Effector memory CD4-positive, alpha-beta T cell (primary cell): ENCODE data around the gene RIC1.

Source experiments
- DNase-seq, 3 donors: peaks; one replicate each; pipeline ENCODE4 v3.0.0-alpha.2; 2020
- H3K27ac ChIP-seq: 2 replicates; pipeline ENCODE4 v1.7.0; 2013; ENCODE audit warnings: mild to moderate bottlenecking, low read length, moderate library complexity; ENCODE audit not compliant: insufficient read depth, poor library complexity, severe bottlenecking
- H3K27me3 ChIP-seq: replicated peaks from 2 replicates; pipeline ENCODE4 v1.7.0; 2013; ENCODE audit warnings: mild to moderate bottlenecking, low read length; ENCODE audit not compliant: insufficient read depth, control insufficient read depth, poor library complexity, severe bottlenecking
- H3K36me3 ChIP-seq: 2 replicates; pipeline ENCODE4 v1.7.0; 2013; ENCODE audit warnings: mild to moderate bottlenecking, low read length, moderate library complexity; ENCODE audit not compliant: control insufficient read depth, insufficient read depth
- H3K4me1 ChIP-seq: 2 replicates; pipeline ENCODE4 v1.7.0; 2013; ENCODE audit warnings: low read length, mild to moderate bottlenecking; ENCODE audit not compliant: control insufficient read depth, insufficient read depth, poor library complexity, severe bottlenecking
- H3K4me3 ChIP-seq: 2 replicates; pipeline ENCODE4 v1.7.0; 2013; ENCODE audit warnings: low read length, low read depth, mild to moderate bottlenecking; ENCODE audit not compliant: insufficient read depth, poor library complexity, severe bottlenecking
- H3K9me3 ChIP-seq: 2 replicates; pipeline ENCODE4 v1.7.0; 2013; ENCODE audit warnings: mild to moderate bottlenecking, low read length, moderate library complexity; ENCODE audit not compliant: control insufficient read depth

Gene RIC1

DNA sequence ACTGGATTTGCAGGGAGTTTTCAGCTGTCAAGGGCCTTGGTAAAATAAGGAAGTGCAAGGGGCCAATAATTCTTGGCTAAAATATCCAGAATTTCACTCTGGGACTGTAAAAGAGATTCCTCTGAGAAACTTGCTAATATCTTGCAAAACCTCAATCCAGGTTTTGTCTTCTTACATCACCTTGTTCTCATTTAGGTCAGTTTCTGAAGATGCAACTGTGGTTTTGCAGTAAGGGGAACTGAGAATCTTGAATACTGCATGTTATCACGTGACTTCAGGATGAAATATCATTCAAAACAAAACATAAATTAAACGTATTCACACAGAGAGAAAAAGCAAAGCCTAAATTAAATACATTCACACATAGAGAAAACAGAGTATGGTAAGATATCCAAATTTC lies 35.0 kb upstream of the RIC1 start:
- no peaks in the 10 kb centered on the region for H3K9me3 ChIP-seq
- H3K4me1 ChIP-seq = no peaks in the 10 kb centered on the region
- no peak for DNase-seq
- no peak overlapping the region for H3K4me3 ChIP-seq
- no peak overlapping the region for H3K27ac ChIP-seq
- no peaks in the 10 kb centered on the region for H3K36me3 ChIP-seq
- H3K27me3 ChIP-seq = no peaks in the 10 kb centered on the region

DNA sequence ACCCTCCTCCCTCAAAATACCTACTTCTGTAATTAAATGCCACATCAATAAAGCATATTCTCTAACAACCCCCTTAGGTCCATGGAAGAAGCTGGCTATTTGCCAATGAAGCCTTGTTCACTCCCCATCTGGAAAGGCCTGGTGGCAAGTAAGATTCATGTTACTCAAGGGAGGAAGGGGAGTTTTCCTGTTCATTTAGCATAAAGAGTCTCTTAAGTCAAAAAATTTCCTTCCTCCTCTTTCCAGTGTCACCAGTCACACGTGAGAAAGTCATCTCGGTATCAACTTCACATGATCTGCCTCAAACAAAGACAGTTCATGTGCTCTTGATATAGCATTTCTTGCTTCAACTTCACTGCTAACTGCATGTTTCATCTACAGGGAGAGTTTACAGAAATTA lies 32.7 kb upstream of the RIC1 start:
- Histone ChIP-seq H3K9me3 (no peaks in the 10 kb centered on the region), H3K36me3 (no peaks in the 10 kb centered on the region), H3K27me3 (no peaks in the 10 kb centered on the region), H3K27ac (no peak overlapping the region), H3K4me1 (no peaks in the 10 kb centered on the region), H3K4me3 (no peak overlapping the region)
- DNase-seq = no peak

DNA sequence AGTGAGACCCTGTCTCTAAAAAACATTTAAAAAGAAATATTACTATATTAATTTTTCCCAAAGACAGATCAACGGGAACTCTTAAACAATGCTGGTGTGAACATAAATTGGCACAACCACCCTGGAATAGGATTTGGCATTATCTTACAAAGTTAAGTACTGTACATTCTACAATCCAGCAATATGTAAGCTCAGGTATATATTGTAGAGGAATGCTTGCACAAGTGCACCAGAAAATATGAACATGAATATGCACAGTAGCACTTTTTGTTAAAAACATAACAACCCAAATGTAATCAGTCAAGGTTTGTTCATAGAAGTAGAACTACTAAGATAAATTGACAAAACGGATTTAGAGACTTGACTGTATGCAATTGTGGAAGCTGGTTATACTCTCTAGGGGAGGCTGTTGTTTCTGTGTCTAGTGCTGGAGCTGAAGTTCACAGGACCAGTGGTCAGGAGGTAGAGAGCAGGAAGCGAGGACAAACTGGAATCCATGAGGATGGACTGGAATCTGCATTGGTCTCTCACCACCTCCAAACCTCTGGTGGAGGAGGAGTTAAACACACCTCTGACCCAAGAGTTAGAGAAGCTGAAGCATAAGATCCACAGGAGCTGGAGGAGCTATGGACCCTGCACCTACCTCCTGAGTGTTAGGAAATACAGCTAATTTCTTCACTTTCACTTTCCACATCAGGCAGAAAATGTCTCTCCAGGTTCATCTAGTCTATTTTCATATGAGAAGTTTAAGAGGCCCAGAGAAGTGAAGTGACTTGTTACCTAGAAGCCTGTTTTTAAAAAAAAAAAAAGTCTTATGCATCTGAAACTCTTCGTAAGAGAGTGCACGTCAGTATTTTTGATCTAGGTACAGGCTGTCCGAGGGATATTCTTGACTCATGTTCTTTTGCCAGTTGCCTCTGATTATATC lies 20.3 kb upstream of the RIC1 start:
- Histone ChIP-seq H3K27ac (no peak overlapping the region), H3K4me1 (no peaks in the 10 kb centered on the region), H3K27me3 (no peaks in the 10 kb centered on the region), H3K36me3 (no peaks in the 10 kb centered on the region), H3K9me3 (no peaks in the 10 kb centered on the region), H3K4me3 (no peak overlapping the region)
- no peak for DNase-seq

DNA sequence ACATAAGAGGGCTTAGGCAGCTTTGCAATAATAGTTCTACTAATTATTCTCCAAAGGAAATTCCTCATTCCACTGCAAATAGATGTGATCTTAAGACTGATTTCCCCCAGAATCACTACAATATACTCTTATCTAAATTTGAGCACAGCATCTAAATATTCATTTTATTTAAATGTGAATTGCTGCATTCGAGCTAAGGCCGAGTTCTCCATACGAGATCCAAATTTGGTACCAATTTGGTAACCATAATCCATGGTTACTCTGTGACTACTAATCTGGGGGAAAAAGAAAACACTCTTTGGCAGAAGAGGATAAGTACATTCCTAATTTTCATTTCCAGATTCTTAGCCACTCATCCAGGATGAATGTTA lies 19.7 kb upstream of the RIC1 start:
- DNase-seq = no peak
- Histone ChIP-seq H3K27me3 (no peaks in the 10 kb centered on the region), H3K4me1 (no peaks in the 10 kb centered on the region), H3K36me3 (no peaks in the 10 kb centered on the region), H3K27ac (no peak overlapping the region), H3K9me3 (no peaks in the 10 kb centered on the region), H3K4me3 (no peak overlapping the region)

DNA sequence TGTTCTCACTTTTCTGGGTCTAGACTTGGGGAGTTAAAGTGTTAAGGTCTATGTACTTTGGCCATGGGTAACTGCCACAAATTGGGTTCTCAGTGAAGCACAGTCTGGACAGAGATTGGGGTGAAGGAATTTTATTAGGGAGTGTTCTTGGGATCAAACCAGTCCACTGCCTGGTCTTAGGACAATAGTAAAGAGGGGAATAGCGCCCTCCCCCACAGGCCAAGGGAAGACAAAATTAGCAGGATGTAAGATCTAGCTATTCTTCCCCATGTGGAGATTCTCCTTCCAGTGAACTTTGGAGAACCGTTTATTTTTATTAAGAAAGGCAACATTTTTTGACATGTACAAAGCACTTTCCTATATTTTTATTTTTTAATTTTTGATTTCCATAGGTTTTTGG lies 18.4 kb upstream of the RIC1 start:
- no peak overlapping the region for H3K27ac ChIP-seq
- DNase-seq = no peak
- H3K27me3 ChIP-seq = no peaks in the 10 kb centered on the region
- H3K4me3 ChIP-seq = no peak overlapping the region
- no peaks in the 10 kb centered on the region for H3K4me1 ChIP-seq
- H3K36me3 ChIP-seq = no peaks in the 10 kb centered on the region
- no peaks in the 10 kb centered on the region for H3K9me3 ChIP-seq

DNA sequence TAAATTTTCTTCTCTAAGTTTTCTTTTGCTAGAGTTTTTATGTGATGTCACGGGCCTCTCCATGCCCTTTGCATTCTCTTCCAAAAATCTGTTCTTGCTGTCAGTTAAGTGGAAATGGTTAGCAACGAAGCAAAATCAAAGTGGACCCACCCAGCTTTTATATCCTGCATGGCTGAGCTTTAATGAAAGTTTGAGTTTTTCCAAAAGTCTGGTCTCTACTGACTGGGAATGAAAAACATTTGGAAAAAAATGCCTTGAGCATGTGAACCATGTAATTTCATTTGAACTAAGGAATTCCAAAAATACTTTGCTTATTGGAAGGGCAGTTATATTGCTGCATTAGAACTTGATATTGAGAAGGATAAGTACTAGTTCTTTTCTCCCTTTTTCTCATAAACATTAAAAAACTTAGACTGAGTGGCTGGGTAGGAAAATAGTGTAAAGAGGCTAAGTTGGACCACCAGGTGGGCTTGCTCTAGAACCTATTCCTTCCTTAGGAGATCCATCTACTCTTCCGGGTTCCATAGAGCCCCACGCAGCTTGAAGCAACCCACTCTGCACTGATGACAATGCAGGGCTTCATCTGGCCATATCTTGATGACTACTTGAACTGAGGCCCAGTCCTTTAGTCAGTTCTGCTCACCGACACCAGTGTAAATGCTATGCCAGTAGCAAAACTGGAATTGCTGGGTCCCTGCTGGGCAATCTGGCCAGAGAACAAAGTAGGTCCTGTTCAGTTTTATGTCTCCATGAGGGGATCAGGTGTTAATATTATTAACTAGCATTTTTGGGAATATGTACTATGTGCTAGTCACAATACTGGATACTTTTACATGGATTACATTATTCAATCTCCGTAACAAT lies 17.4 kb upstream of the RIC1 start:
- Histone ChIP-seq H3K9me3 (no peaks in the 10 kb centered on the region), H3K27me3 (no peaks in the 10 kb centered on the region), H3K27ac (no peak overlapping the region), H3K36me3 (no peaks in the 10 kb centered on the region), H3K4me1 (no peaks in the 10 kb centered on the region), H3K4me3 (no peak overlapping the region)
- no peak for DNase-seq

DNA sequence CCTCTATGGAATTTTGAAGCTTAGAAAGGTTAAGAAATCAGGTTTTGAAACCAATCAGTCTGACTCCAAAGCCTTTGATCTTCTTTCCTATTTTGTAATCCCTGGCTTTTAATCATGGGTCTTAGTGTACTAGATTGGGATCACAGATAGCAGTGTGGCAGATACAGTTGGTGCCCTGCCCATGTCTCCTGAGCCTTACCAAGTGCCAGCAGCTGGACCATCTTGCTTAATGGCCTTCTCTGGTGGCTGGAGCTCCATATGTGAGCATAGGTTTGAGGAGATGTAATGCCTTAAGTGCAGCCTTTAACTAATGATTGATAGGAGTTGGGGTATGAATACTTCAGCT lies 16.7 kb upstream of the RIC1 start:
- H3K9me3 ChIP-seq = no peaks in the 10 kb centered on the region
- no peak overlapping the region for H3K4me3 ChIP-seq
- no peaks in the 10 kb centered on the region for H3K36me3 ChIP-seq
- DNase-seq = no peak
- no peaks in the 10 kb centered on the region for H3K27me3 ChIP-seq
- H3K4me1 ChIP-seq = no peaks in the 10 kb centered on the region
- H3K27ac ChIP-seq = no peak overlapping the region

DNA sequence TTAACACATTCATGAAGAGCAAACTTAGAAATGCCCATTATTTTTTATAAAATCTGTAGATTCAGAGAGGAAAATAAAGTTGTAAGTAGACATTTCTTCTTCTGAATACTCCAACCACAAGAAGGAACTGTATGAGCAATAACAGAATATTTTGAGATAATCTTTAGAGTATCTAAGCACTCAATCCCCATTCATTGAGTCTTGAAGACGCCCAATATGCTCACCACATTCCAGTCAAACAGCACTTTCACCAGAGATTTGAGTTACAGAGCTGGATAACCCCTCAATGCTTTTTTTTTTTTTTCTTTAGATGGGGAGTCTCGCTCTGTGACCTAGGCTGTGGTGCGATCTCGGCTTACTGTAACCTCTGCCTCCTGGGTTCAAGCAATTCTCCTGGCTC lies 14.7 kb upstream of the RIC1 start:
- Histone ChIP-seq H3K27me3 (no peaks in the 10 kb centered on the region), H3K27ac (no peak overlapping the region), H3K9me3 (no peaks in the 10 kb centered on the region), H3K4me3 (no peak overlapping the region), H3K36me3 (no peaks in the 10 kb centered on the region), H3K4me1 (no peaks in the 10 kb centered on the region)
- DNase-seq = no peak

DNA sequence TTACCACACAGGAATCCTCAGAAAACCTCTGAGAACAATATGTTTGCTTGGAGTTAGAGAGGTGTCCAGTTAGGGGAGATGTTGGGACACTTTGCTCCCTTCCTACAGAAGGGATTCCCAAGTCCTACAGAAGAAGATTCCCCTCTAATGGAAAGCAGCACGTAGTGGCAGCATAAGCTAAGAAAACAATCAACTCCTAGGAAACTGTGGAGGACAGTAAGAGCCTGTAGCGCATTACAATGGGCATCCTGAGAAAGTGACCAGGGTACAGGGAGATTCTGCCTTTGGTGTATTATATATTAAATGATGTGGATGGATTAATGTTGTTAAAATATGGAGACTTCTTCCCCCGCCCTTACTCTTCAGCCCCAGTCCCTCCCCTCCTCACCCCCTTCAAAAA lies 13.9 kb upstream of the RIC1 start:
- Histone ChIP-seq H3K4me1 (no peaks in the 10 kb centered on the region), H3K4me3 (no peak overlapping the region), H3K9me3 (no peaks in the 10 kb centered on the region), H3K27ac (no peak overlapping the region), H3K27me3 (no peaks in the 10 kb centered on the region), H3K36me3 (no peaks in the 10 kb centered on the region)
- no peak for DNase-seq

DNA sequence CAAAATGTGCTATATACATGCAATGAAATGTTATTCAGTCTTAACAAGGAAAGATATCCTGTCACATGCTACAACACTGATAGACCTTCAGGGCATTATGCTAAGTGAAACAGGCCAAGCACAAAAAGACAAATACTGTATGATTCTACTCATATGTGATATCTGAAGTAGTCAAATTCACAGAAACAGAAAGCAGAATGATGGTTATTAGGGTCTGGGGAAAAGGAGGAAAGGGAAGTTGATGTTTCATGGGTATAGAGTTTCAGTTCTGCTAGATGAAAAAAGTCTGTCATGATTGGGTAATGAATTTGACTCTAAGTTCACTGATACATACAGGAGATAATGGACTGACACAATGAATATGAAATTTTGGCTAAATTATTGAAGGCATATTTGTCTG lies 11.2 kb upstream of the RIC1 start:
- no peaks in the 10 kb centered on the region for H3K27me3 ChIP-seq
- no peaks in the 10 kb centered on the region for H3K9me3 ChIP-seq
- no peak for DNase-seq
- H3K4me3 ChIP-seq = no peak overlapping the region
- H3K27ac ChIP-seq = no peak overlapping the region
- H3K36me3 ChIP-seq = peaks cover 3% of the 10 kb centered on the region
- no peaks in the 10 kb centered on the region for H3K4me1 ChIP-seq
